Activated T-cell treated with anti-CD3 and anti-CD28 coated beads for 48 hours (primary cell): ENCODE results near the gene STARD13.
"Not testable (repeated sequence)": the region's sequence is repeated elsewhere in the genome, so short reads cannot be mapped to it uniquely, and the experiment has no call there.

Experiments
- DNase-seq: peaks from one replicate; pipeline ENCODE4 v3.0.0-alpha.2; 2020; ENCODE audit warnings: low read depth

Gene STARD13

DNA sequence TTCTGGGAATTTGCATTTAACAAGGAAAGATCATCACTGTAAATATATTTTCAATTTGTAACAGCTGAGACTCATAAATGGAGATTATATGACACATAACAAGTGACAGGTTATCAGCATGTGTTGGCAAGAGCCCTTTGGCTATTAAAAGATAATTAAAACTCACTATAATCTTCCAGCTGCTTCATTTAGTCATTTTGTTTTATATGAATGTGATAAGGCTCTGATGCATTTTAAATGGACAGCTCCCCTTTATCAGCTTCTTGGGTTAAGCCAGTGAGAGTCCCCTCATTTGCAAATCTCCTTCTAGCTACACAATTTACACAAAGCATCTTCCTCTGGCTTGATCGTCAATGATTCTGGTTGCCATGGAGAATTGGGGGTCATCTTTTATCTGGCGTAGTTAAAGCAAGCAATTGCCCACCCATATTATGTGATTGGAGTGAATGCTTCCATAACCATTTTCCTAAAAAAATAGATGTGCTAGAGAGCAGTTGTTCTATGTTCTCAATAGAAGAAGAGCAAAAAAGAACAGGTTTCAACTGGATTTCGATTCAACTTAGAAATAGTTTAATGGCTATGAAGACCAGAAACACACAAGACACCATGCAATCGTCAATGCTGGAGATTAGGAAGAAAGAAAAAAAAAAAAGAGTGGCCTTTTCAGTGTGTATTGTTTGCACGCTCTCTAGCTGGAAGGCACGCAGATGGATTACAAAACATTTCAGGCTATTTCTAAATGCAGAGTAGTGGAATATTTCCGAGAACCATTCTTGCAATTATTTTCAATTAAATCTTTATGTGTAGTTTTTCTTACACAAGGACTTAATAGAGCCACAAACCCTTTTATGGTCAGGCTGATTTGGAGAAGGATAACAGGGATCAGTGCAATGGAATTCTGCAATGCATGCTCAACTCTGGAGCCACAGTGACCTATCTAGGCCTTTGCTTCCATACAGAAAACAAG is 27.4 kb downstream of the STARD13 start:
- DNase-seq: no peak

- DNase-seq: no peak
Observed at GRCh38 chr13:33256148-33256840, 29.3 kb downstream of the STARD13 start.

- no peak for DNase-seq
Observed at GRCh38 chr13:33252135-33252534, 33.4 kb downstream of the STARD13 start.

GRCh38 chr13:33251131-33251661 is 34.4 kb downstream of the STARD13 start:
- DNase-seq: no peak

DNA sequence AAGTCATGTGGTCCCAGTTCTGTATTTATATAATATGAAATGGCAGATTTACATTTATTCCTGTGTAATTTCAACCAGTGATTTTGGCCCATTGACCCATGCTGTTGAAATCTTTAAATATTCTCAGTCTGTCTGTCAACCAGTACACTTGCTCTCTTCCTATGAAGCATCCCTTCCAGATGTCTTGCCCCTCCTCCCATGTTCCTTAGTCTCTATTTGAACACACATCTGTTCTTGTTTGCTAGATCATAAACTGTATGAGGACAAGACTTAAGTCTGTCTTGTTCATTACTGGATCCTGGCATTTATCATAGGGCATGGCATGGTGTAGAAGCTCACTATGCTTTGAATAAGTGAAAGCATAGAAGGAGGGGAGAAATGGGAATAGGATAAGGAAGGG is 34.9 kb downstream of the STARD13 start:
- no peak for DNase-seq

GRCh38 chr13:33249894-33250293 is 35.7 kb downstream of the STARD13 start:
- no peak for DNase-seq

DNA sequence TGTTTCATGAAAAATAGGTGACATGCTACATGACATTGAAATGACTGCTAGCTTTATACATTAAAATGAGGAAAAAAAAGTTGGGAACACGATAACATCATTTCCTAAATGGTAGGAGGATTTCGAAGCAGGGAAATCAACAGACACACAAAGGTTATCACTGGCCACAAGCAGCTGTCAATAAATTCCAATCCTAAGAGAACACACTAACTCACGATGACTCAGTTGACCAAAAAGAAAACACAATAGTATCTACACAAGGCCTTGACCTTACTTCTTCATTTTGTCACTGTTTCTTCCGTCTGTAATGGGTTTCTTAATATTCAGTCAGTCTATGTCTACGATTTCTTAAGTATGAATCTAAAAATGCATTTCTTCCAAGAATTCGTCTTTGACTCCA is 36.5 kb downstream of the STARD13 start:
- DNase-seq: no peak

- DNase-seq: no peak
Observed at GRCh38 chr13:33245505-33246158, 39.9 kb downstream of the STARD13 start.

- DNase-seq: no peak
Observed at GRCh38 chr13:33244907-33245287, 40.7 kb downstream of the STARD13 start.

DNA sequence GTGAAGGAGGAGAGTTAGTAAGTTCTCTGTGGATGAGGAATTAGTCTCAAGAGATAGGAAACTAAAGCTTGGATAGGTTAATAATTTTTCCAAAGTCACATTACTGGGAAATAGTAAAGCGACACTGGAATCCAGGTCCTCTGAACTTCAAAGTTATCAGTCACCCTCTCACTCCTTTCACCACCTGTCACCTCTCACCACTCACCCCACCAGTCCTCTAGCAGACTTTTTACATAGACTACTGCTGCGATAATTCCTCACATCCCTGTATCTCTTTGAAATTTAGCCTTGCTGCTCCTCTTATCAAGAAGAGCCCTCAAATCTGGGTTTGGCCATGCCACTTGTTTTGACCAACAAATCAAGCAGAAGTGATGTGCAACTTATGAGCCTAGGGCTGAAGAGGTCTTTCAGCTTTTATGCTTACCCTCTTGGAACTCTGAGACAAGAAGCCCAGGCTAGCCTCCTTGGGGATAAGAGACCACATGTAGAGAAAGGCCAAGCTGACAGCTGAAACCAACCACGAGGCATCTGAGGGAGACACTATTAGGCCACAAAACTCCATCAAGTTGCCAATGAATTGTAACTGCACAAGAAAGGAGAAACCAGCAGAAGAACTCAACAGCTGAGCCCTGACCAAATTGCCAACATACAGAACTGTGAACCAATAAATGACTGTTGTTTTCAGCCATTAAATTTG is 41.2 kb downstream of the STARD13 start:
- DNase-seq: no peak

DNA sequence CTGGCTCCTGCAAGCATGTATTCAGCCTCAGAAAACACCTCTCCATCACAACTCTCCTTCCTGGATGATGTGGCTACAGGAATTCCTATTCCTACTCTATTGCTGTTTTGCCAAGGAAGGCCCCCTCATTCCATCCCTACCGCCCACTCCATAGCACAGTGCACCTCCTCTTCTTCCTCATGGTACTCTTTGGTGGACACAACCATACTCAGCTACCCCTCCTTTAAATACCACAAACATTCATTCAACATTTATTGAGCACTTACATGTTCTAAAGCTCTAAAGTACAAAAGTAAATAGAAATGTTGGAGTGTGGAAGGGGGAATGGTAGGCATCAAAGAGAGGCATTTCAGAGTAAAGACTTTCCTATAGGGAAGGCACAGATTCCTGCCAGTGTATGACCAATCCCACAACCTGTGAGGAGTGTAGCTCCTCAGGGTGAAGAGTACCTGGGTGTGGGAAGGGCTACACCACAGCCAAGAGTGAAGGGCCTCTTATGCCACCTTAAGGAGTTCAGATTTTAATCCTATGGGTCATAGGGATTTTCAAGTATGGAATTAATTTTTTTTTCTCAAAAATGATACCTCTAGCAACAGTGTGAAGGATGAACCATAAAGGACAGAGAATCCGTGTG is 42.5 kb downstream of the STARD13 start:
- no peak for DNase-seq

DNA sequence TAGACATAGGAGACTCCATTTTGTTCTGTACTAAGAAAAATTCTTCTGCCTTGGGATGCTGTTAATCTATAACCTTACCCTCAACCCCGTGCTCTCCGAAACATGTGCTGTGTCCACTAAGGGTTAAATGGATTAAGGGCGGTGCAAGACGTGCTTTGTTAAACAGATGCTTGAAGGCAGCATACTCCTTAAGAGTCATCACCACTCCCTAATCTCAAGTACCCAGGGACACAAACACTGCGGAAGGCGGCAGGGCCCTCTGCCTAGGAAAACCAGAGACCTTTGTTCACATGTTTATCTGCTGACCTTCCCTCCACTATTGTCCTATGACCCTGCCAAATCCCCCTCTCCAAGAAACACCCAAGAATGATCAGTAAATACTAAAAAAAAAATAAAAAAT is 43.2 kb downstream of the STARD13 start:
- not testable (repeated sequence) for DNase-seq

GRCh38 chr13:33236021-33236420 is 49.5 kb downstream of the STARD13 start:
- no peak for DNase-seq

DNA sequence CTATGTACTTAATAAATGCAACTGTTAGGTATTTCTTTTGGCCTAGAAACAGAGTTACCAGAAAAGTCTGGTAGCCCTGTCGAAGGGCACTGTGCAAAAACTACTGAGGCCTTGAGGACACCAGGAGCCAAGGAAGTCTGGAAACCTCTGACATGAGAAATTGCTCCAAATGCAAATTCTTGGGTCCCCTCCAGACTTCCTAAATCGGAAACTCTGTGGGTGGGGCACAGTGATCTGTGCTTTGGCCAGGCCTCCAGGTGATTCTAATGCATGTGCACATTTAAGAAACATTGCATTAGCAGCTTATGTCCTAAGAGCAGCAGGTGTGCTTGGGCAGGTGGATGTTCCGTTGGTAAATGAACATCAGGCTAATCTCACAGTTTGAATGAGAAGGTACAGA is 50.0 kb downstream of the STARD13 start:
- no peak for DNase-seq

- DNase-seq: no peak
Observed at GRCh38 chr13:33235078-33235477, 50.5 kb downstream of the STARD13 start.

DNA sequence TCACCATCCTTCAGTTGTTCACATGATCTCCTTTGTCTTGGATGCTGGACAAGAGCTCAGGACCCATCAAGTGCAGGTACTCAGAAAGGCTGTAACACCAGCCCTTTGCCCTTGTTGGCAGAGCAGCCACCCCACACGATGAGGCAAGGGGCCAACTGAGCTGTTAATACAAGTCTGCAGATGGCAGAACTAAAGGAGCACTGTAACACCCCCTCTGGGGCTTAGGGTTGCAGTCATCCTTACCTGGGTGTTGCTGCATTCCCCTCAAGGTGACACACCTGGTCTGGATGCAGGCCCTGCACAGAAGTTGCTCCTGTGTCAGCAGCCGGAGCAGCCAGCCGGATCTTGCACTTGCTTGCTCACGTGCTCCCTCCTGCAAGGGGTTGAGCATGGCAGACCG is 52.0 kb downstream of the STARD13 start:
- DNase-seq: no peak

DNA sequence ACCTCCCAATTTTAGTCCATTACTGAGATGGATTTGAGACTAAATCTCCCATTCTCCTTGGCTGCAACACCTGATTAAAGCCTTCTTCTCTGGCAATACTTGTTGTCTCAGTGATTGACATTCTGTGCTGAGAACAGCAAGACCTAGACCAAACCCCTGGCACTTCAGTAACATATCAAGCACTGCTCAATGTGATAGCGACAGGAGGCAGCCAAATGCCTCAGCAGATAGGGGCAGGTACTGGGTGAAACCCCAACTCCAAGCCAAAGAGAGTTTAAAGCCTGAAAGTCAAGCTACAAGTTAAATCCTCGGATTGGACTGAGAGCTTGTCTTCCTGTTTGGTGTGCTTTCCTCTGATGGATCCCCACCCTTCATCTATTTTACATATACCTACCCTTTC is 52.7 kb downstream of the STARD13 start:
- no peak for DNase-seq

DNA sequence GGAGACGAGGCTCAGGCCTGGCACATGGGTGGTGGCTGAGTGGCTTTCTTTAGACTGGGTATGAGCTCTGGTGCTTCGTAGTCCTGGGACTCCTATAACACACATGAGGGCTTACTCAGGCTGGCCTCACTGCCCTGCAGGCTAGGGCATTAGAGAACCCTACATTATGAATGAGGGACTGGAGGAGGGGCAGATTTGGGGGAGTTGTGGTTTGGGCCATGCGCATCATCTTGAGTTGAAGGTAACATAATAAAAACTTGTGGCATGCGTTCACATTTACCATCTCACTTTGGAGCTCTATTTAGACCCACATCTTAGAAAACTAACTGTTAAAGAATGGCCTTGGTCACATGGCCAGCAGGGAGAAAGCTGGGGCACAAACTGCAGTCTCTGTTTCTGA is 54.2 kb downstream of the STARD13 start:
- DNase-seq: no peak

DNA sequence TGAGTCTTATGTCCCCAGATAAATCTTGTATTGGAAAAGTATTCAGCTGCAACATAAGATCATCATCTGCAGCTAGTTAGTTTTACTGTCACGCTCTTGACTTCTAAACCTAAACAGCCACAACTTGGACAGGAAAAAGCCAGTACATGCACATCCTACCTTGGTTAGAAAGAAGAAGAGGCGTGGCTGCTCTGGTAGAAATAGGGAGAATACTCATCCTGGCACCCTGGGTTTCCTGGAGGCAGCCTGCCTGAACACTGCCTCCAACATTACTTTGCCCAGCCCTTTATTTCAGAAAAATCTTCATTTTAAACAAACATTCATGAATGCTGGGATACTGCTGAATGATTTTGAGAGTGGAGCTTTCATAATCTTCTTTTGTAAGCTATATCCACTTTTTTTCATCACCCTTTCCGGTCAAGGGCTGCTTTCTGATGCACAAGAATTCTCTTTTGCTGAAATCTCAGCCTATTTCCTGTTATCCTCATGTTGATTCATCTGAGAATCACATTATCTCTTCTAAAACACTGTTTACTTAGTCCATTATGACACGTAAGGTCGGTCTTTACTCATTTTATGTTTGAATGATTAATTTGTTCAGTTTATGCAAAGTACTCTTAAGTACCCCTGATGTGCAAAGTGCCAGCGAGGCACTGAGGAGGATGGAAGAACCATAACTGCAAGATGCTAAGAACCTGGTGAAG is 55.2 kb downstream of the STARD13 start:
- no peak for DNase-seq

GRCh38 chr13:33229446-33230177 is 55.9 kb downstream of the STARD13 start:
- DNase-seq: no peak
